Erythroblast (primary cell): Measurements from ENCODE around the gene TENM3.

ENCODE experiments used
- DNase-seq, 2 experiments: peaks; one replicate each; lab custom pipeline; 2025; lab: John Stamatoyannopoulos, UW
- GATA1 ChIP-seq: IDR thresholded peaks from 2 replicates; pipeline ENCODE4 v1.6.1; 2011; ENCODE audit warnings: low read depth, mild to moderate bottlenecking, control low read depth, low read length, moderate library complexity
- POLR2A ChIP-seq: IDR thresholded peaks from 2 replicates; pipeline ENCODE4 v1.6.1; 2011; ENCODE audit warnings: mild to moderate bottlenecking, low read length

Gene TENM3

DNA sequence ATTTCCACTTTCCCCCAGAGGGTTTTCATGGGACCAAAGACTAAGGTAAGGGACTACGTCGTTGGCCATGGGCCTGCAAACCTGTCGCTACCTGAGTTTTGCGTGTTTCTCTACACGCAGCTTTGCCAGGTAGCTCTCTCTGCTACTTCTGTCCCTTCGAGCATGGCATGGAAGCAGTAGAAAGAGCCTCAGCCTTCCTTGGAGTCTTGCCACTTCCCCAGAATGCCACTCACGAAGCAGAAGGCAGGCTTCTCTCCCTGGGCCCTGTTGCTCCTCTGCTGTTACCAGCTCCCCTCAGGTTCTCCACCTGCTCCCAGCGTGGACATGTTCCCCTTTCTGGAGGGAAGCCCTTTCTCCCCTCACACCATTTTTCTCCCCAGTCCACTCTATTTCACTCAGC, 381.1 kb downstream of the TENM3 start:
- no peak for TF ChIP-seq GATA1
- no peak for TF ChIP-seq POLR2A
- DNase-seq: no peak

DNA sequence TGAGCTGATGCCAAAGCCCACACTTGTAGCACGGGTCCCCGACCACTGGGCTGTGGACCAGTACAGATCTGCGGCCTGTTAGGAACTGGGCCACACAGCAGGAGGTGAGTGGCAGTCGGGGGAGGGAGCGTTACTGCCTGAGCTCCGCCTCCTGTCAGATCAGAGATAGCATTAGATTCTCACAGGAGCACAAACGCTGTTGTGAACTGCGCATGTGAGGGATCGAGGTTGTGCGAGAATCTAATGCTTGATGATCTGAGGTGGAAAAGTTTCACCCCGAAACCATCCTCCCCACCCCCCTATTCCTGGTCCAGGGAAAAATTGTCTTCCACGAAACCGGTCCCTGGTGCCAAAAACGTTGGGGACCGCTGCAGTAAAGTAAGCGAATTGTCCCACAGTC, 382.0 kb downstream of the TENM3 start:
- no peak for TF ChIP-seq POLR2A
- no peak for TF ChIP-seq GATA1
- no peak for DNase-seq

GRCh38 chr4:182627996-182628395, 384.8 kb downstream of the TENM3 start:
- no peak for TF ChIP-seq GATA1
- TF ChIP-seq POLR2A: no peak
- no peak for DNase-seq

GRCh38 chr4:182628544-182628943, 385.3 kb downstream of the TENM3 start:
- DNase-seq: no peak
- TF ChIP-seq POLR2A: no peak
- no peak for TF ChIP-seq GATA1

DNA sequence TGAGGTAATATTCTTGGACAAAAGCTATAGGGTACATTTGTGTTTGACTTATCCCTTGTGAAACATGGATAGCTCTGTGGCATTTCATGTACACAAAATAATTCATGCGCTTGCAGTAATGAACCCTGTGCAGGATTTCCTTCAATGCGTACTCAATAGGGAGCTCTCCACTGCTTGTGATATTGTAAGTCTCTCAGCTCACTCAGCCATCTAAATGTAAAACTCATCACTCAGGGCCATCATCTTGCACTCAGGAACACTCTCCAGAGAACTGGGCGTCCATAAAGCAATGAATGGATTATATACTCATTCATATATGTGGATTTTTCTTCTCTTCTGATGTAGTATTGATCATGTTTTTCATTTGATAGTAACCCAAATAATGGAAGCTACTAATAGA, 385.9 kb downstream of the TENM3 start:
- TF ChIP-seq GATA1 (no peak), POLR2A (no peak)
- DNase-seq: no peak

DNA sequence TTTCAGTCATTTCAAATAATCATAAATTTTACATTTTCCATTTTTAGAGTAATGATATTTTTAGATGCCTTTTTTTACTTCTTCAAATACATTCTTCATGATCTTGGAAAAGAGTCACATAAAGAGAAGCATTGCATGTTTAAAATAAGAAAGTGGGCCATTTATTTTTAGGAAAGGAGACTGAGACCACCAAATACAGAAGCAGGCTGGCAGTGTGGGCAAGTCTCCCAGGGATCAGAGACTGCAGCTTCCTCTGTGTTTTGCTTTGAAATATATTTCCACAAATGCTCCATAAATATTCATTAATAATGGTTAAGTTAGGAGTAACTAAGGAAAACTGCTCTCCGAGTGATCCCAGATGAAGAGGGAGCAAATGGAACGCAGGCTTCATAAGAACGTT, 397.3 kb downstream of the TENM3 start:
- TF ChIP-seq GATA1: no peak
- no peak for TF ChIP-seq POLR2A
- no peak for DNase-seq

- no peak for TF ChIP-seq GATA1
- TF ChIP-seq POLR2A: no peak
- peak in 1 of 2 experiments; percentile 2 for DNase-seq
Observed at GRCh38 chr4:182640932-182641331, 397.7 kb downstream of the TENM3 start.

DNA sequence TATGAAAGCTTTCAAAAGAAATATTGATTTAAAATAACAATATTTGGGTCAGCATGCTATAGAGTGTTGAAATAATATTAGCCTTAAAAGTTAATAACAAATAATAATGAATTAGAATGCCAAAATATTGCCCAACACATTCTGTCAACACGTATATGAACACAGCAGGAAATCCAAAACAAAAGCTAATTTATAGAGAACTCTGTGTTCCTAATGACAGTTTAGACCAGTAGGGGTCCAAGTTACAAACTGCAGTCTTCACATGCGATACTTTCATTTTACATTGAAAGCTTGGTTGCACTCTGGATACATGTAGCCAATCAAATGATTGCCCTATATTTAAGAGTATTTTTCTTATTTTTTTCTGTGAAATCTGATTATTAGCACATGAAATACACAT, 399.6 kb downstream of the TENM3 start:
- DNase-seq: no peak
- TF ChIP-seq POLR2A: no peak
- no peak for TF ChIP-seq GATA1

DNA sequence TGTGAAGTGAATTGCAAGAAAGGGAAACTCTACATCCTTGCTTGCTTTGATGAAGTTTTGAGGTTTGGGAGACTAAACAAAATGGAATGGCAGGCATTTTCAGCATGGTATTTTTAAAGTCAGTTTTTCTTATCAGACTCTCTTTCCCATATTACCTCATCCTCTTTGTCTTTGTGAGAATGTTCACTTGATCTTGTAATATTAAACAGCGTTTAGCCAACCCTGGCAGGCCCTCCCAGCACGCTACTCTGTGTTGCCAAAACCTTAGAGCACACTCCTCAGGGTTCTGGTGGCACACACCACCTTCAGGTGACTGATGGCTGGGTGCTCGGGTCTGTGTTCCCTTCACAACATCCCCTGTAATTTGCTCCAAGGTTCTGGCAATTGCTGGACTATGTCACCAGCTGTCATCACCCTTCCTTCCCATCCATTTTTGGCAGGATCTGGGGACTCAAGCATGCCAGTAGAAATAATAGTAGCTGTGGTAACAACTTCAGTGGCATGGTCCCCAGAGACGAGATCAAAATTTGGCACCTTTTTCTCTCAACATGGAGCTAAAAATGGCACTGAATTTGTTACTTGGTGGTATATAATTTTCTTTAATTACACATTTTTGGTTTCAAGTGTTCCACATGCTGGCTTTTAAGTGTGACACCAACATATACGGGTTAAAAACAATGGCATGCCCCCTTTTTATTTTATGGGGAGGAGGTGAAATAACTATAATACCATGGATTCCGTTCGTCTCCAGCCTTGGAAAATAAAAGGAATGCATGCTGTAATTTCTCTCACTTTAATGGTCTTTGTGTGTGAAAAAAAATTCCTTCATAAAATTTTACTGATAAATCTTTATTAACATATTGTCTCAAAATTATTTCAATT, 400.8 kb downstream of the TENM3 start:
- no peak for TF ChIP-seq POLR2A
- no peak for TF ChIP-seq GATA1
- no peak for DNase-seq

DNA sequence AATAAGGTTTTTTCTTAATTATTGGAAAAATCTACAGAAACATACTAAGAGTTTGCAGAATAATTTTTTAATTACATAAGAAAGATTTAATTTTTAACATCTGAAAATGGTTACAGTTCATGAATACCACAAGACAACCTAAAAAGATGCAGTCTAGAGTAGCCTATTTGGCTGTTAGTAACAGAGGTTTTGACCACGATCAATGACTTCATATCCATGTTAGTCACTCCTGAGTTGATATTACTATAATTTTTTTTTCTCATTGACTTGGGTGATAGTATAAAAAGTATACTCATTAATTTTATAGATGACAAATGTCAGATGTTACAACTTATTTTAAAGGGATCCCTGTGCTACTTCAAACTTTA, 401.5 kb downstream of the TENM3 start:
- no peak for DNase-seq
- no peak for TF ChIP-seq GATA1
- no peak for TF ChIP-seq POLR2A

- no peak for DNase-seq
Observed at GRCh38 chr4:182645511-182645910, 402.3 kb downstream of the TENM3 start.

DNA sequence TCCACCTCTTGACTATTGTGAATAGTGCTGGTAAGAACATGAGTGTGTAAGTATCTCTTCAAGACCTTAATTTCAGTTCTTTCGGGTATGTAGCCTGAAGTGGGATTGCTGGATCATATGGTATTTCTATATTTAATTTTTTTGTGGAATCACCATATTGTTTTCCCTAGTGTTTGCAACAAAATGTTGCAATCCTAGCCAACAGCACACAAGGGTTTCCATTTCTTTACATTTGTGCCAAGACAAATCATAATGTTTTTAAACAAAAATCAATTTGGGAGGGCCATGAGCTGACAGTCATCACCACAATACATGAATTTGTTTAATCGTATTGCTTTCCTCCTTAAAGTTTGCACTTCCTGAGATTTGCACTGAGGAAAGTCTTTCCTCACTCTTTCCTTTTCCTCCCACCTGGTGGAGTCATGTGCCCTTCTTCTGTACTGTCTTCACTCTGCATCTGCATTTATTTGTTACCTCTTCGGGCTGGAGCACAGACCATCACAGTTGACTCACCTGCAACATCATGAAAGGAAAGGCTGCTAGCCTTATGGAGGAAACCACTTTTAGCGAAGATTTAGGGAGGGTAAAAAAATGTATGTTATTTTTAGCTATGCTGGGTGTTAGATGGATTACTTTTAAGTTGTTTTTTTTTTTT, 404.6 kb downstream of the TENM3 start:
- no peak for TF ChIP-seq POLR2A
- no peak for TF ChIP-seq GATA1
- DNase-seq: no peak

More at GRCh38 chr4:182645511-182645910, 402.3 kb downstream of the TENM3 start:
- TF ChIP-seq GATA1 (no peak), POLR2A (no peak)

GRCh38 chr4:182648766-182649165, 405.6 kb downstream of the TENM3 start:
- no peak for TF ChIP-seq POLR2A
- no peak for TF ChIP-seq GATA1
- DNase-seq: no peak
